GM10847 (cell line): ENCODE data around the gene NLRC5.

Experiments
- POLR2A ChIP-seq: IDR thresholded peaks from 2 replicates; pipeline ENCODE4 v1.6.1; 2011; ENCODE audit not compliant: insufficient read length; ENCODE audit errors: extremely low read depth

Gene NLRC5

DNA sequence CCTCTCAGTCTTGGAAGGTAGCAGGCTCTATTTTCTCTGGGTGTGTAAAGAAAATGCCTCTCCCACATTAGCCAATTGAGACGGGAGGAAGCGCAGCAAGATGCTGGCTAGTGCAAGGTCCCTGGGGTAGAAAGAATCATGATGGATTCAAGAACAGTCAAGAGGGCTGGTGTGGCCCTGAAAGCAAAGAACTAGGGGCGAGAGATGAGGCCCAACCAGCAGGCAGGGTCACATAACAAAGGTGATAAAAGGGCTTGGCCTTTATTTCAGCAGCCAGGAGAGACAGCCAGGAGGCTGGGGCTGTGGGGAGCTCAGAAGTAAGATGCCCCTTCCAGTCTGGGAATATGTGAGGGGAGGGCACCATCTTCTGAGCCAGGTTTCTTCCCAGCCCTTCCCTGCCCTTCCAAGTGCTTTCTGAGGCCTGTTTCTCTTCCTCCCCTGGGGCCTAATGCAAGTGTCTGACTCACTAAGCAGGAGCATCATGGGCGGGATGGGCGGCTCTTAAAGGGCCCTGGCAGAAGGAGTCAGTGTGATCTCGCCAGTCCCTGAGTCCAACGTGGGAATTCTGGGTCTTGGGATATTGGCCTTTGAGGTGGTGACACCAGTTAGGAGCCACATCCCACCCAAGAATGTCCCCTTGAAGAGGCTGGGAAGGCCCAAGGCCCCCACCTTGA is 3.9 kb upstream of the NLRC5 start:
- no peak for TF ChIP-seq POLR2A

DNA sequence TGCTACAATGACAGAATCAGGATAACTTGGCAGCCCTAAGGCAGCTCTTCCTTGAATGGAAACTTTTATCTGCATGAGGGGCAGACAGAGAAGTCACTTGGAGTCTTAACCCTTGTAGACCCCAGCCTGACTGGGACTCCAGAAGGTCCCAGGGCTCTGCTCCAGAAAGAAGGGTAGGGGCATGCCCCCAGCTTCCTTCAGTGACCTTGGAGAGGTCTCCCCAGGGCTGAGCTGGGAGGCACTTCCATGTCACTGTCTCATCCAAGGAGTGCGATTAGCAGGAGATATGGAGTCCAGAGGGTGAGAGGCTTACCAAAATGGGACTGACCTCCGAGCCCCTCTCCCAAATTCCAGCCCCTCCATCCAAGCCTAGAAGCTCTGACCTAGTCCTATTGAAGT is 3.4 kb upstream of the NLRC5 start:
- TF ChIP-seq POLR2A: no peak

GRCh38 chr16:56986361-56986760 is 3.0 kb upstream of the NLRC5 start:
- no peak for TF ChIP-seq POLR2A

GRCh38 chr16:56987692-56988091 is 1.7 kb upstream of the NLRC5 start:
- no peak for TF ChIP-seq POLR2A

DNA sequence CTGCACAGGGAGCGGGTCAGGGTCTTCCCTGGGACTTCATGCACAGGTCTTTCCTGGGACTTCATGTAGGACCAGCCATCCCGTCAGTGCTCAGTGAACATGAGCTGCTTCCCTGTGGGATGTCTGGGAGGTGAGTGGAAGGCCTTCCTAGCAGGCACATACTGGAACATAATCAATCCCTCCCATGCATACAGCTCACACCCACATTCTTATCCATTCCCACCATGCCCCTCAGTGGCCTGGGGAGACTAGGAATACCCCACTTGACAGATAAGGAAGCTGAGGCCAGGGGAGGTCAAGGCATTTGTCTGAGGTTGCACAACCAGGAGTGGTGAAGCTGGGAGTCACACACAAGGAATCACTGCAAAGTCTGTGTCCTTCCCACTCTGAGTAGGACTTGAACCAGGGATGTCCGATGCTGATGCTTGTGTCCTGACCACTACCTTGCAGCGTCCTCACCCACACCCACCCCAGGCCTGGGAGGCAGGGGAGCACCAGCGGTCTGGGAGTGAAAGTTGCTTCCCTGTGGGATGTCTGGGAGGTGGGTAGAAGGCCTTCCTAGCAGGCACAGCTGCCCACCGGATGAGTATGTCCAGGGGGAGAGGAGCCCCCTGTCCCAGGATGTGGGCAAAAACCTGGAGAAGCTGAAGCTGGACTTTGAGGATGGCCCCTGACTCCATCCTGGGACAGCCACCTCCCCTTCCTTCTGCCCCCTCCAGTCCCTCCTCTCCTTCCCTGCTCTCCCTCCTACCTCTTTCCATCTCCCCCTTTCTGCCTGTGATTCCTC is 1.0 kb upstream of the NLRC5 start:
- no peak for TF ChIP-seq POLR2A

- no peak for TF ChIP-seq POLR2A
Observed at GRCh38 chr16:56989988-56990387, 631 bp downstream of the NLRC5 start.

DNA sequence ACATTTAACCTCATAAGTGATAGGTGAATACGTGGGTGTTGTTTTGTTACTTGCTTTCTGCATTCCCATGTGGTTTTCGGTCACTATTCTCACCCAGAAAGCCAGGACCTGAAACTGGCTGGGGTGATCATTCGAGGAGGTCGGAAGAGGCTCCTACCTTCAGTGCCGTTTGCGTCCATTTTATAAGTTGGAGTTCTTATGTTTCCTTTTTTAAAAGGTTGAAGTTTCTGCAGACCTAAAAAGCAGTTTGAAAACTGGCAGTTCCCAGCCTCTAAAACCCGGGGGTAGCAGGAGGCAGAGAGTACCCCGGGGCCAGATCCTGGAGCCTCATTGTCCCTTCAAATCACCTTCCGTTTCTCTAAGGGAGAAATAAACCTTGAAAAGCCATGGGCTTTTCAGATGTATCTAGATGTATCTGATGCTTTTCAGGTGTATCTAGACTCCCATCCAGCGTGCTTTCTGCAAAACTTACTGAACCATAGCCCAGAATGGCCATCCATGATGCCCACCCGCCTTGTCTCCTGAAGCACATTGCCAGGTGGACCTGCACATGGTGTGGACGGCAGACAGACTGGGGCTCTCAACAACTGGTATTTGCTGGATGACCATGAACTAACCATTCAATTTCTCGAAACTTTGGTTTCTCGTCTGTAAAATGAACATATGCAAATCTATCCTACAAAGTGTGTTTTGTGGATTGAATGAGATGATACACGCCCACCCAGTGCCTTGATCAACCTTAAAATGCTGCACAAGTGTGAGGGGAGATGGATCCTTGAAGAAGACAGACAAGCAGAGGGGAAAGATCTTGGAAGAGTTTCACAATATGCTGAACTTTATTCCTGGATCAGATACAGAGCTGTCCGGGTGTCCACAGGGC is 1.3 kb downstream of the NLRC5 start:
- TF ChIP-seq POLR2A: no peak

GRCh38 chr16:56993204-56993603 is 3.8 kb downstream of the NLRC5 start:
- no peak for TF ChIP-seq POLR2A

GRCh38 chr16:56994311-56994710 is 5.0 kb downstream of the NLRC5 start:
- no peak for TF ChIP-seq POLR2A

DNA sequence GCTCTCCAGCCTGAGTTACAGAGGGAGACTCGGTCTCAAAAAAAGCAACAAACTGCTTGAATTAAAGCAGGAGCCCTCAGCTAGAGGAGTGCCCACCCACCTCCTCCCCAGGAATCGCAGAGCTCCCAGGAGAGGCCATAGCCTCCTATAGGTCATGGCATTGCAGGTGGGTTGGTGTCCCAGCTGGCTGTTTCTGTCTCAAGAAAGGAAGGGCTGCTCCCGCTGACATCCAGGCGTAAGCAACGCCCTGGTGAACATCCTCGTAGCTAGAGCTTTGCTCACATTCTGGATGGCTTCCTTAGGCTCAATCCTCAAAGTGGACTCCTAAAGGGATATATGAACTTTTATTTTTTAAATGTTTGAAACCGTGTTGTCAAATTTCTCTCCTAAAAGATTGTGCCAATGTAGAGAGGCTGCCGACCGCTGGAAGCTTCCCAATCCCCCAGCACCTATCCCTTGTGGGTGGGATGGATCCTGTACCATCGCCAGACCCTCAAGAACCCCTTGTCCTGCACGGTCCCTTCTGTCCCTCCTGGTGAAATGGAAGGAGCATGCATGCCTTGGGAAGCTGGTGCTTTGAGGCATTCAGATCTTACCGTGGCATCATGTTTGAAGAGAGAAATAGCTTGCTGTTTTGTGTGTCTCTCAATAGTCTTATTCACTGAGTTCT is 5.9 kb downstream of the NLRC5 start:
- TF ChIP-seq POLR2A: no peak

- TF ChIP-seq POLR2A: no peak
Observed at GRCh38 chr16:56997264-56997663, 7.9 kb downstream of the NLRC5 start.

GRCh38 chr16:56997931-56998330 is 8.6 kb downstream of the NLRC5 start:
- no peak for TF ChIP-seq POLR2A

- TF ChIP-seq POLR2A: no peak
Observed at GRCh38 chr16:56998352-56998751, 9.0 kb downstream of the NLRC5 start.

- no peak for TF ChIP-seq POLR2A
Observed at GRCh38 chr16:56998861-56999260, 9.5 kb downstream of the NLRC5 start.

DNA sequence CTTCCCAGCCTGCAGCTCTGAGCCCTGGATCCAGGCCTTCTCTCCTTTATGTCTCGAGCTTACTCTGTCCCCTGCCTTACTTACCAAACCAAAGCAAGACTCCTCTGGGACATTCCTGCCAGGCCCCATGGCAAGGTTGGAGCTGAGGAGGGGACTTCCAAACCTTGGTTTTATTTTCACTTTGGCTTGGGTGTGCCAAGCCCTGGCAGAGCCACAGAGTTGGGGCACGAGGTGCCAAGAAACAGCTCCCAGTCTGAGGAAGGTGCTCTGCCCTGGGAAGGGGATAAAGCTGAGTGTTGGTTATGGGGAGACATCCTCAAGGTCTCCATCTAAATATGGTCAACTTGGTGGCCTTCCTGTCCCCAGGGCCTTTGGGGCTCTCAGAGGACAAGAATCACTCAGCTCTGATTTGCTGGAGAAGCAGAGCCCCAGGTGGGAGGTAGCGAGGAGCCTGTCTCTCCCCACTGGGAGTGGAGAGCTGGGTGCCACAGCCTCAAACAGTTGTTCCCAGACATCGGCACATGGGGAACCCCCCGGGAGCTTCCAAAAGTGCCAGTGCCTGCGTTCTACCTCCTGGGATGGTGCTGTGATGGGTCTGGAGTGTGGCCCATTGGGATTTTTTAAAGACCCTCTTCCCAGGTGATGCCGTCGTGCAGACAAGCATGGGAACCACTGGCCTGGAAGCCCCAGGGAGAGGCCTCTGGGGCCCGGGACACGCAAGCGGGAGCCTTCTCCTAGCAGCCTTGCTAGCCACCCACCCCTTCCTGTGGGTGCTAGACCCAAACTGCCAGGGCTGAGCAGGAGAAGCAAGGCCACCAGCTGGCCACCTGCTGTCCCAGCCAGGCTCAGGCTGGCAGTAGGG is 10.3 kb downstream of the NLRC5 start:
- TF ChIP-seq POLR2A: no peak
